ENCODE measurements around the gene C16orf89. TPM values are rescaled to one million over a fixed set of nuclear protein-coding genes. Genes with fewer than 3 reads are reported as not detected.
"Not testable (repeated sequence)": the region's sequence is repeated elsewhere in the genome, so short reads cannot be mapped to it uniquely, and the experiment has no call there.

The C16orf89 gene
- total and polyA plus RNA-seq, 2 experiments from 2014 or later: 2.8 to 4.4 TPM

DNA sequence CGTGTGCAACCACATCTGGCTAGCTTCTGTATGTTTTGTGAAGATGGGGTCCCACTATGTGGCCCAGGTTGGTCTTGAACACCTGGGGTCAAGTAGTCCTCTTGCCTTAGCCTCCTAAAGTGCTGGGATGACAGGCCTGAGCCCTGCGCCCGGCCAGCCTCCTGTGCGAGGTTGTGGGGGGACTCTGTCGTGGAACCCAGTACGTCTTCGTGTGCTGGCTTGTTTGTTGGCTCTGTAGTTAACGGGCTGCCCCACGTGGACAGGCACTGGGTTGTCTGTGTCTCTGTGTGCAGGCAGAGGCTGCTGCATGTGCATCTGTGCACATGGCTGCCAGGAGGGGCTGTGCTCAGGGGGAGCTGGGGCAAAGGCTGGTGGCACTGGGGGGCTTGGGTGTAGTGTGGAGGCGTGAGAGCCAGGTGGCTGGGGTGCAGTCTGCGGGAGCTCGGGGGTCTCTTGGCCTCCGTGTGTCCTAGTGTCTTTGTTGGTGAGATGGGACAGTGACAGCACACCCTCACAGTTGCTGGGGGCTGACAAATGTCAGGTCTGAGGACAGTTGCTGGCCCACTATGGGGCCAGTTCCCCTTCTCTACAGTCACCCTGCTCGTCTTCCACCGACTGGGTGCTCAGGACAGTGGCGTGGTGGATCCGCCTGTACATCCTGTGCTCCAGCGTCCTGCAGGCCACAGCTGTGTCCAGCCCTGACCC is 22.5 kb upstream of the C16orf89 start:
- peaks cover 85% of the 10 kb centered on the region for H3K36me3 Mint-ChIP-seq (ENCODE audit: low read depth)
- not testable (repeated sequence) for H3K36me3 ChIP-seq (ENCODE audit: insufficient read depth)

GRCh38 chr16:5085716-5086115 is 20.0 kb upstream of the C16orf89 start:
- not testable (repeated sequence) for H2AFZ ChIP-seq; H3F3A ChIP-seq (replicated peaks; ENCODE audit: low read depth); H3K36me3 ChIP-seq (ENCODE audit: insufficient read depth); DNase-seq (ENCODE audit: low spot score); H3K9me2 ChIP-seq (ENCODE audit: insufficient read depth); H3K79me2 ChIP-seq (replicated peaks; ENCODE audit: insufficient read depth); H3K4me3 ChIP-seq; H4K20me1 ChIP-seq (replicated peaks; ENCODE audit: insufficient read depth); H3K27ac ChIP-seq (ENCODE audit: low read depth); H3K4me3 Mint-ChIP-seq; H3K4me1 Mint-ChIP-seq; H3K9me3 Mint-ChIP-seq; H3K27me3 ChIP-seq (ENCODE audit: insufficient read depth); H3K27ac Mint-ChIP-seq; ATAC-seq; H3K4me1 ChIP-seq (ENCODE audit: insufficient read depth); H3K4me2 ChIP-seq
- Mint-ChIP-seq H3K36me3 (ENCODE audit: low read depth) (peaks cover 77% of the 10 kb centered on the region), H3K27me3 (ENCODE audit: insufficient read depth, low read depth, poor library complexity) (peaks cover 11% of the 10 kb centered on the region)

More for the DNA sequence above, 22.5 kb upstream of the C16orf89 start:
- H3K4me1 ChIP-seq (ENCODE audit: insufficient read depth); H4K20me1 ChIP-seq (replicated peaks; ENCODE audit: insufficient read depth); ATAC-seq; H3K9me2 ChIP-seq (ENCODE audit: insufficient read depth); H3K79me2 ChIP-seq (replicated peaks; ENCODE audit: insufficient read depth); H3K27ac ChIP-seq (ENCODE audit: low read depth); H3K27me3 ChIP-seq (ENCODE audit: insufficient read depth); H2AFZ ChIP-seq; H3F3A ChIP-seq (replicated peaks; ENCODE audit: low read depth); H3K4me3 Mint-ChIP-seq; H3K4me2 ChIP-seq; H3K9me3 Mint-ChIP-seq; H3K27me3 Mint-ChIP-seq (ENCODE audit: insufficient read depth, low read depth, poor library complexity); H3K4me3 ChIP-seq; H3K27ac Mint-ChIP-seq; DNase-seq (ENCODE audit: low spot score): not testable (repeated sequence)
- H3K4me1 Mint-ChIP-seq: peaks cover 10% of the 10 kb centered on the region

DNA sequence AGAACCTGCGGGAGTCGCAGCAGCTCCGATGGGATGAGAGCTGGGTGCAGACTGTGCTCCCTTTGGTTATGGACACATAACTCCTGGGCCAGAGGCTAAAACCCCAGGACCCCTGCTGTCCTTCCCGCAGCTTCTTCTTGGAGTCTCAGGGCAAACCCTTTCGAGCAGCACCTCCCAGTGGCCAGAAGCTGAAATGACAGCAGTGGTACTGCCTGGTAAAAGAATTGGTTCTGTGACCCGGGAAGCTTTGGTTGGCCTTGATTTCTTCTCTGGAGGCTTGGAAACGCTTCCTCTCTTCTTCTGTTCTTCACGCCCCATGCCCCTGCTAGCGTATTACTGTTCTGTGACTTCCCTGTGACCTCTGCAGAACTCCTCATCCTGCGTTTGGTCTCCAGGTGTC is 19.0 kb upstream of the C16orf89 start:
- H3K36me3 ChIP-seq (ENCODE audit: insufficient read depth); H4K20me1 ChIP-seq (replicated peaks; ENCODE audit: insufficient read depth); H3K9me2 ChIP-seq (ENCODE audit: insufficient read depth); H3K9me3 Mint-ChIP-seq; H3K27me3 ChIP-seq (ENCODE audit: insufficient read depth); H3K79me2 ChIP-seq (replicated peaks; ENCODE audit: insufficient read depth); H3K4me3 ChIP-seq; H3K4me1 ChIP-seq (ENCODE audit: insufficient read depth); H3K4me1 Mint-ChIP-seq; H2AFZ ChIP-seq; H3K4me3 Mint-ChIP-seq; ATAC-seq; H3K4me2 ChIP-seq; H3F3A ChIP-seq (replicated peaks; ENCODE audit: low read depth): not testable (repeated sequence)
- H3K27ac ChIP-seq (ENCODE audit: low read depth): peak overlapping the region; percentile 78; the same call in 1 of the 2 replicates
- peak; percentile 88 for DNase-seq (ENCODE audit: low spot score)
- 0 out of 2 replicates have a peak overlapping the region, but pooled peaks have one; percentile 63 for H3K27ac Mint-ChIP-seq
- TF ChIP-seq, protein P1, sequence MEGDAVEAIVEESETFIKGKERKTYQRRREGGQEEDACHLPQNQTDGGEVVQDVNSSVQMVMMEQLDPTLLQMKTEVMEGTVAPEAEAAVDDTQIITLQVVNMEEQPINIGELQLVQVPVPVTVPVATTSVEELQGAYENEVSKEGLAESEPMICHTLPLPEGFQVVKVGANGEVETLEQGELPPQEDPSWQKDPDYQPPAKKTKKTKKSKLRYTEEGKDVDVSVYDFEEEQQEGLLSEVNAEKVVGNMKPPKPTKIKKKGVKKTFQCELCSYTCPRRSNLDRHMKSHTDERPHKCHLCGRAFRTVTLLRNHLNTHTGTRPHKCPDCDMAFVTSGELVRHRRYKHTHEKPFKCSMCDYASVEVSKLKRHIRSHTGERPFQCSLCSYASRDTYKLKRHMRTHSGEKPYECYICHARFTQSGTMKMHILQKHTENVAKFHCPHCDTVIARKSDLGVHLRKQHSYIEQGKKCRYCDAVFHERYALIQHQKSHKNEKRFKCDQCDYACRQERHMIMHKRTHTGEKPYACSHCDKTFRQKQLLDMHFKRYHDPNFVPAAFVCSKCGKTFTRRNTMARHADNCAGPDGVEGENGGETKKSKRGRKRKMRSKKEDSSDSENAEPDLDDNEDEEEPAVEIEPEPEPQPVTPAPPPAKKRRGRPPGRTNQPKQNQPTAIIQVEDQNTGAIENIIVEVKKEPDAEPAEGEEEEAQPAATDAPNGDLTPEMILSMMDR (conservative IDR thresholded peaks at IDR 0.05; ENCODE audit: low read depth in 2 of 2): peak; percentile 81
- peaks cover 11% of the 10 kb centered on the region for H3K27me3 Mint-ChIP-seq (ENCODE audit: insufficient read depth, low read depth, poor library complexity)
- peaks cover 73% of the 10 kb centered on the region for H3K36me3 Mint-ChIP-seq (ENCODE audit: low read depth)

DNA sequence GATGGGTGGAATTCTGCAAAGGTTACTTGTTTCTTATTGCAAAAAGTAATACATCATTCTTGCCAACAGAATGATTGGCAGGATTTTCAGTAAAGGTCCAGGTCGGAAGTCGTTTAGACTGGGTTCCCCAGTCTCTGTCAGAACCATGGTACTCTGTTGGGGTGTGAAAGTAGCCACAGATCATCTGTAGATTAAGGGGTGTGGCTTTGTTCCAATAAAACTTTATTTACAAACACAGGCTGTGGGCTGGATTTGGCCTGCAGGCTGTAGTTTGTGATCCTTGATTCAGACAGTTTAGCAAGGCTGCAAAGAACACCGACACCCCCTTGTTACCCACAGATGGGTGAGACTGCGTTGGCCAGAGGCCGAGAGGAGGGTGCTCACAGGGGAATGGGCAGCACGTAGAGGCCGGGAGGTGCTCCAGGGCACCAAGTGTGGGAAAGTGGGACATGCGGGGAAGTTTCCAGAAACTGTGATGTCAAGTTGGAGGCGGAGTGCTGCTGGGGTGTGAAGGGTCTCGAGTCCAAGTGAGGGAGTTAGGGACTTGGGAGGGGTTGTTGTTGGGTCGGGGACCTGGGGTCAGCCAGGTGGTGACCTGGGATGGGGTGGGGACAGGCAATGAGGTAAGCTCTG is 18.5 kb upstream of the C16orf89 start:
- H3K36me3 ChIP-seq (ENCODE audit: insufficient read depth); H3K4me3 ChIP-seq; H3F3A ChIP-seq (replicated peaks; ENCODE audit: low read depth); H3K27ac ChIP-seq (ENCODE audit: low read depth); H2AFZ ChIP-seq; H3K4me2 ChIP-seq; H3K4me1 ChIP-seq (ENCODE audit: insufficient read depth); H3K79me2 ChIP-seq (replicated peaks; ENCODE audit: insufficient read depth); H3K4me3 Mint-ChIP-seq; DNase-seq (ENCODE audit: low spot score); ATAC-seq; H3K27me3 ChIP-seq (ENCODE audit: insufficient read depth); H4K20me1 ChIP-seq (replicated peaks; ENCODE audit: insufficient read depth); H3K4me1 Mint-ChIP-seq; H3K9me2 ChIP-seq (ENCODE audit: insufficient read depth); H3K9me3 Mint-ChIP-seq: not testable (repeated sequence)
- Mint-ChIP-seq H3K27me3 (ENCODE audit: insufficient read depth, low read depth, poor library complexity) (peaks cover 14% of the 10 kb centered on the region), H3K36me3 (ENCODE audit: low read depth) (peaks cover 74% of the 10 kb centered on the region), H3K27ac (peak overlapping the region; percentile 63; the same call in 1 of the 2 replicates)

DNA sequence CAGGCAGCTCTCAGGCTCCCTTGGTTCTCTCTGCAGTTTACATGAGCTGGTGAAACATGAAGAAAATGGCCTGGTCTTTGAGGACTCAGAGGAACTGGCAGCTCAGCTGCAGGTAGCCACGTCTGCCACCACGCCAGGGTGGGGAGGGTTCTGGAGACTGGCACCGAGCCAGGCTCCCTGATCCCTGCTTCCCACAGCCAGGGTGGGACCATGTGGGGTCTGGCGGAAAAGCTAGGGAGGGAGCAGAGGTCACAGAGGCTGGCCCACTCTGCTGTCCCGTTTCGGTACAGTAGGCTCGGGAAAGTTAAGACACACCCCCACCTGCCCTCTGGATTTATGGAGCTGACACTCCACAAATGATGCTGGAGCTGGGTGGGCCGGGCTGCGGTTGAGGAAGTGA is 17.9 kb upstream of the C16orf89 start:
- not testable (repeated sequence) for H3K79me2 ChIP-seq (replicated peaks; ENCODE audit: insufficient read depth); H3K36me3 ChIP-seq (ENCODE audit: insufficient read depth); H3K9me3 Mint-ChIP-seq; H2AFZ ChIP-seq; H3K27ac Mint-ChIP-seq; H3K4me3 Mint-ChIP-seq; H4K20me1 ChIP-seq (replicated peaks; ENCODE audit: insufficient read depth); H3K9me2 ChIP-seq (ENCODE audit: insufficient read depth); H3K27ac ChIP-seq (ENCODE audit: low read depth); H3F3A ChIP-seq (replicated peaks; ENCODE audit: low read depth); H3K4me1 Mint-ChIP-seq; H3K4me3 ChIP-seq; DNase-seq (ENCODE audit: low spot score); ATAC-seq; H3K27me3 ChIP-seq (ENCODE audit: insufficient read depth); H3K4me1 ChIP-seq (ENCODE audit: insufficient read depth); H3K4me2 ChIP-seq
- Mint-ChIP-seq H3K36me3 (ENCODE audit: low read depth) (peaks cover 73% of the 10 kb centered on the region), H3K27me3 (ENCODE audit: insufficient read depth, low read depth, poor library complexity) (peaks cover 15% of the 10 kb centered on the region)

DNA sequence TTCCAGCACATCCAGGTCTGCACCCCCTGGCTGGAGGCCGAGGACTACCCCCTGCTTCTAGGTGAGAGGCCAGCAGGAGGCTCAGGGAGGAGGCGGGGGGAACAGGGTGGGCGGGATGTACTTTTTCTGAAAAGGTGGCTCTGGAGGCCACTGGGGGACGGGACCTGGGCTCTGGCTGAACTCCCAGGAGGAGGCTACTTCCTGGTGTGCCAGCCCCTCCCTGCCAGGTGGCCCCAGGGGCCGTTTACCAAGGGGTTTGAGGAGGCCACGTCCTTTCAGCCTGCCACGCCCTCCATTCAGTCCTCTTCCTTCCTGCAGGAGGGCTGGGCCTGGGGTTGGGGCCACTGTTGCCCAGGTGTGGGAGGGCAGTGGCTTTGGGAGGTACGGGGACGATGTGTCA is 15.2 kb upstream of the C16orf89 start:
- not testable (repeated sequence) for H2AFZ ChIP-seq; H3K79me2 ChIP-seq (replicated peaks; ENCODE audit: insufficient read depth); ATAC-seq; DNase-seq (ENCODE audit: low spot score); H4K20me1 ChIP-seq (replicated peaks; ENCODE audit: insufficient read depth); H3K9me2 ChIP-seq (ENCODE audit: insufficient read depth); H3K4me3 Mint-ChIP-seq; H3K27ac ChIP-seq (ENCODE audit: low read depth); H3K4me2 ChIP-seq; H3K9me3 Mint-ChIP-seq; H3K36me3 ChIP-seq (ENCODE audit: insufficient read depth); H3K27me3 ChIP-seq (ENCODE audit: insufficient read depth); H3K4me1 Mint-ChIP-seq; H3F3A ChIP-seq (replicated peaks; ENCODE audit: low read depth); H3K4me1 ChIP-seq (ENCODE audit: insufficient read depth); H3K27ac Mint-ChIP-seq; H3K4me3 ChIP-seq
- peaks cover 18% of the 10 kb centered on the region for H3K27me3 Mint-ChIP-seq (ENCODE audit: insufficient read depth, low read depth, poor library complexity)
- H3K36me3 Mint-ChIP-seq (ENCODE audit: low read depth): peaks cover 70% of the 10 kb centered on the region
